T-helper 2 cell treated with Interferon-gamma antibody and Interleukin-4, amounts not matched to agents 100 ng/mL and 5 ng/mL, for 36 hours (primary cell): ENCODE measurements around the gene DEAF1. TPM values are rescaled to one million over a fixed set of nuclear protein-coding genes. Genes with fewer than 3 reads are reported as not detected.

Experiments
- intact Hi-C: fragments of 100-400 bp; cut with micrococcal nuclease; formaldehyde crosslinking; loops from one replicate; pipeline ENCODE4 v1.15.1; 2023
- total RNA-seq: library from RNA; stranded (reverse); gene quantifications from 2 replicates; pipeline ENCODE4 v1.2.3, GENCODE V29; 2022

Gene DEAF1
- total RNA-seq, 1 donor from 2014 or later, result 49.3 TPM

DNA sequence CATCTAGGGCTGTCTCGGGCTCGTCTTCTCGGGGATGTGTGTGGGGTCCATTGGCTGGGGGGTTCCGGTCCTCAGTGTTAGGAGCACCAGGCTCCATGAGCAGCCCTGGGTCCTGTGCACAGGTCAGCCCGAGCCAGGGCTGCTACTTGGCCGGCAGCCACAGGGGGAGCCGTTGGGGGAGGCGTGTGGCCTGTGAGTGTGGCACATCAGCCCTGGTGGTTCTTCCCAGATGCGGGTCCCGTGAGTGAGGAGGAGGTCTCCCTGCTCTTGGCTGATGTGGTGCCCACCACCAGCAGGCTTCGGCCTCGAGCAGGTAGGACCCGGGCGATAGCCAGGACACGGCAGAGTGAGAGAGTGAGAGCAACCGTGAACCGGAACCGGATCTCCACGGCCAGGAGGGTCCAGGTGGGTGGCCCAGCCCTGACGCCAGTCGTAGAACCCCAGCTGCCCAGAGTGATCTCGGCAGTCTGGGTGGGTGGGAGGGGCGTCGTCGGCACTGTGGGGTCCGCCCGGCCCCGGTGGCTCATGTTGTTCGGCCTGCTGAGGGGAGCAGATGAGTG lies 97.8 kb downstream of the DEAF1 start:
- intact Hi-C loops, result no loop called here

DNA sequence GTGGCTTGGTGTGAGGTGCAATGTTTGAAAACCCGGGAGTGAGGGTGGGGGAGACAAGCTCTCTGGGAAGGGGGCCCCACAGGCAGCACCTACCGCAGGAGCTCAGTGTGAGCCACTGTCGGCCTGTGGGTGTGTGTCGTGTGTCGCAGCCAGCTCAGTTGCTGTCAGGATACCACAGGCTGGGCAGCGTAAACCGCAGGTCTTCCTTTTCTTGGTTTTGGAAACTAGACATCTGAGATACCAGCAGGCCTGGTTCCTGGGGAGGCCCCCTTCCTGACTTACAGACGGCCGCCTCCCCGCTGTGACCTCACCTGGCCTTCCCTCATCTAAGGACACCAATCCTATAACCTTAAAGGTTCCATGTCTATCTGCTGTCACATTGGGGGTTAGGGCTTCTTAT lies 98.6 kb downstream of the DEAF1 start:
- intact Hi-C loops, result no loop called here

DNA sequence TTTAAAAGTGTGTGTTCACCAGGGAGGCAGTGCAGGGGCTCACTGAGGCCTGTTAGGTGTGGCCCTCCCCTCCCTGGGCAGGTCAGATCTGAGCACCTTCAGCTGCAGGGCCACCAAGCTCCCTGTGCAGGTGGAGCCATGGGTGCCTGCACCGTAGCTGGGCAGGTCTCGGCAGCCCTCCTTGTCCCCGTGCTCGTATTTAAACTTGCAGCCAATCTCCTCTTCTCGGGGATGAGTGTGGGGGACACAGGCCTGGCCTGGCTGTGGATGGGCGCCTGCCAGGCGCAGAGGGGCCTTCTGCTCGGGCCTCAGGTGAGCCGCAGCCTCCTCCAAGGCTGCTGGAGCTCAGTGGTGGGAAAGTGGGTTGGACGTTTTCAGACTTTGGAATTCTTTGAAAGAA lies 99.6 kb downstream of the DEAF1 start:
- intact Hi-C loops, result no loop called here

Other genes with a start within 250 kb of the DEAF1 start
- gene PTDSS2, start 244.9 kb downstream of the DEAF1 start, total RNA-seq, result 26.5 and 28.4 TPM in 2 replicates
- gene RNH1, start 188.0 kb downstream of the DEAF1 start, total RNA-seq, result 99.8 and 101 TPM in 2 replicates
- gene HRAS, start 159.6 kb downstream of the DEAF1 start, total RNA-seq, result 51.6 and 62.5 TPM in 2 replicates
- gene LRRC56, start 157.7 kb downstream of the DEAF1 start, total RNA-seq, result 2.1 and 2.2 TPM in 2 replicates
- 1.6 and 2.4 TPM in 2 replicates for gene LMNTD2, start 134.5 kb downstream of the DEAF1 start, total RNA-seq
- 22.3 and 23.4 TPM in 2 replicates for gene RASSF7, start 134.3 kb downstream of the DEAF1 start, total RNA-seq
- gene PHRF1, start 118.8 kb downstream of the DEAF1 start, total RNA-seq, result 46.4 and 51.3 TPM in 2 replicates
- gene IRF7, start 79.3 kb downstream of the DEAF1 start, total RNA-seq, result 50.9 and 55.3 TPM in 2 replicates
- 0.07 TPM in 1 of 2 replicates, not detected in the other for gene CDHR5, start 70.3 kb downstream of the DEAF1 start, total RNA-seq
- not detected in 2 replicates for gene SCT, start 68.0 kb downstream of the DEAF1 start, total RNA-seq
- 0.14 and 0.39 TPM in 2 replicates for gene DRD4, start 58.0 kb downstream of the DEAF1 start, total RNA-seq
- gene TMEM80, start 594 bp upstream of the DEAF1 start, total RNA-seq, result 21.9 and 22.6 TPM in 2 replicates
- gene EPS8L2, start 11.0 kb upstream of the DEAF1 start, total RNA-seq, result 12.3 and 12.6 TPM in 2 replicates
- gene TALDO1, start 52.2 kb upstream of the DEAF1 start, total RNA-seq, result 261 and 277 TPM in 2 replicates
- 60.8 and 61.5 TPM in 2 replicates for gene GATD1, start 82.3 kb upstream of the DEAF1 start, total RNA-seq
- gene CEND1, start 94.9 kb upstream of the DEAF1 start, total RNA-seq, result 1.6 and 2.0 TPM in 2 replicates
- 57.4 and 57.9 TPM in 2 replicates for gene SLC25A22, start 103.1 kb upstream of the DEAF1 start, total RNA-seq
- gene PIDD1, start 110.0 kb upstream of the DEAF1 start, total RNA-seq, result 40.1 and 41.9 TPM in 2 replicates
- gene RPLP2, start 114.7 kb upstream of the DEAF1 start, total RNA-seq, result 2,156 and 2,169 TPM in 2 replicates
- gene PNPLA2, start 123.7 kb upstream of the DEAF1 start, total RNA-seq, result 43.0 and 50.3 TPM in 2 replicates
- 6.4 and 8.0 TPM in 2 replicates for gene CRACR2B, start 132.7 kb upstream of the DEAF1 start, total RNA-seq
- 41.4 and 42.4 TPM in 2 replicates for gene CD151, start 137.7 kb upstream of the DEAF1 start, total RNA-seq
- gene POLR2L, start 147.3 kb upstream of the DEAF1 start, total RNA-seq, result 105 and 106 TPM in 2 replicates
- 8.5 and 8.8 TPM in 2 replicates for gene TSPAN4, start 147.6 kb upstream of the DEAF1 start, total RNA-seq
- 51.8 and 58.9 TPM in 2 replicates for gene CHID1, start 215.6 kb upstream of the DEAF1 start, total RNA-seq
- gene AP2A2, start 230.6 kb upstream of the DEAF1 start, total RNA-seq, result 59.6 and 69.5 TPM in 2 replicates